Uterine smooth muscle cell (primary cell): ENCODE results near the gene MGAT4A. TPM values are rescaled to one million over a fixed set of nuclear protein-coding genes. Genes with fewer than 3 reads are reported as not detected.

Source experiments
- total RNA-seq: library from RNA; depleted of rRNA; stranded (reverse); fragments of >200 nt; gene quantifications from 2 replicates; pipeline ENCODE4 v1.2.3, GENCODE V29; 2014

The MGAT4A gene
- 0.11 and 0.87 TPM in 2 replicates for total RNA-seq

GRCh38 chr2:98731041-98731893 is at the start of gene MGAT4A:
MGAT4A (minus strand) TSS chr2:98731132; CDS start chr2:98726332, 4,800 bp downstream.

GRCh38 chr2:98608116-98608961 is 122.6 kb downstream of the MGAT4A start, which contains the start of the genes COA5 and UNC50:
COA5 (minus strand) TSS chr2:98608512; CDS start chr2:98608405, 107 bp downstream.
UNC50 (plus strand) TSS chr2:98608589; CDS start chr2:98609760, 1,171 bp downstream.

Other genes starting within 250 kb of the MGAT4A start
- gene COA5, start 122.6 kb downstream of the MGAT4A start, total RNA-seq: 20.9 and 30.9 TPM in 2 replicates
- 45.8 and 64.5 TPM in 2 replicates for gene UNC50, start 122.5 kb downstream of the MGAT4A start, total RNA-seq
- gene CRACDL, start 205.1 kb upstream of the MGAT4A start, total RNA-seq: under 0.01 TPM in 1 of 2 replicates, not detected in the other